Upper lobe of left lung (tissue), 6 donors: ENCODE data around the gene AKR1C1. TPM values are rescaled to one million over a fixed set of nuclear protein-coding genes. Genes with fewer than 3 reads are reported as not detected.
"Not testable (repeated sequence)": the region's sequence is repeated elsewhere in the genome, so short reads cannot be mapped to it uniquely, and the experiment has no call there.

Experiments
- ATAC-seq, 2 donors: fragments of 200-7000 bp; cut with Tn5 transposase; one replicate each; pipeline ENCODE4 v1.9.1; 2022; ENCODE audit warnings: mild to moderate bottlenecking in 2 of 2, moderate library complexity in 2 of 2; ENCODE audit not compliant: low FRiP score in 2 of 2
- DNase-seq, 2 donors: peaks; one replicate each; pipeline ENCODE4 v3.0.0-alpha.2; 2019 to 2020
- H3K27ac ChIP-seq, 4 donors: fragments of 200-600 bp; sonication (generic); one replicate each; pipeline ENCODE4 v1.5.1; 2016 to 2019
- H3K27me3 ChIP-seq, 4 donors: fragments of 200-600 bp; sonication (generic); one replicate each; pipeline ENCODE4 v1.5.1; 2017 to 2019
- H3K36me3 ChIP-seq, 4 donors: fragments of 200-600 bp; sonication (generic); one replicate each; pipeline ENCODE4 v1.5.1; 2016 to 2019
- H3K4me1 ChIP-seq, 4 donors: fragments of 200-600 bp; sonication (generic); one replicate each; pipeline ENCODE4 v1.5.1; 2018 to 2019
- H3K4me3 ChIP-seq, 4 donors: fragments of 200-600 bp; sonication (generic); one replicate each; pipeline ENCODE4 v1.5.1; 2017 to 2019; ENCODE audit warnings: mild to moderate bottlenecking in 2 of 4, moderate library complexity in 1 of 4
- H3K9me3 ChIP-seq, 4 donors: fragments of 200-600 bp; sonication (generic); one replicate each; pipeline ENCODE4 v1.5.1; 2018 to 2019
- EP300 ChIP-seq, 4 donors: sonication (generic); formaldehyde crosslinking; IDR thresholded peaks; one replicate each; pipeline ENCODE4 v1.5.1; 2017; ENCODE audit warnings: antibody characterized with exemption in 4 of 4, control low read depth in 2 of 4
- POLR2A ChIP-seq, 4 donors: fragments of 450-650 bp; IDR thresholded peaks; one replicate each; pipeline ENCODE4 v1.5.1; 2016 to 2017; ENCODE audit warnings: antibody characterized with exemption in 4 of 4, mild to moderate bottlenecking in 2 of 4
- POLR2AphosphoS5 ChIP-seq, 2 donors: sonication (generic); formaldehyde crosslinking; IDR thresholded peaks; one replicate each; pipeline ENCODE4 v1.5.1; 2017; ENCODE audit warnings: antibody characterized with exemption in 2 of 2
- WGBS, 2 donors: methylation state at CpG; one replicate each; pipeline ENCODE4 v1.1.5; 2017 to 2018; 5-methylcytosine and 5-hydroxymethylcytosine counted together
- total RNA-seq, 6 donors: library from RNA; depleted of rRNA in 4 of 6; stranded (reverse); fragments of >200 nt in 4 of 6; gene quantifications; one replicate each; pipeline versions ENCODE4 v1.1.0 to v1.2.1, GENCODE V29; 2016 to 2021
- donor health status: DM: no; HTN: no; CAD: no; lungs with moderate emphysema.
- donor health status: DM: no; HTN: yes; CAD: no; lungs with severe emphysema.

Gene AKR1C1
- total RNA-seq, 6 donors from 2014 or later: 38.2 to 103 (median 44.3) TPM

GRCh38 chr10:4953405-4953804 lies 9.8 kb upstream of the AKR1C1 start:
- Histone ChIP-seq H3K36me3 (no peaks in the 10 kb centered on the region), H3K27me3 (no peaks in the 10 kb centered on the region), H3K9me3 (no peaks in the 10 kb centered on the region), H3K27ac (no peak overlapping the region), H3K4me1 (peaks cover 4 to 11% (median 8%) of the 10 kb centered on the region in 4 donors), H3K4me3 (no peak overlapping the region)
- TF ChIP-seq EP300 (IDR thresholded peaks at IDR 0.05) (no peak), POLR2A (IDR thresholded peaks at IDR 0.05) (no peak), POLR2AphosphoS5 (IDR thresholded peaks at IDR 0.05) (no peak)
- DNase-seq (no peak), ATAC-seq (no peak)

- H3K4me1 ChIP-seq, DNase-seq, H3K4me3 ChIP-seq, H3K27me3 ChIP-seq, H3K36me3 ChIP-seq, H3K9me3 ChIP-seq, H3K27ac ChIP-seq: not testable (repeated sequence)
- 90% methylated on average over 2 to 4 of the region's 7 CpGs for WGBS, 2 donors
- ATAC-seq: peak in 1 of 2 donors; percentile 22
These were observed 7.1 kb upstream of the AKR1C1 start for GRCh38 chr10:4956088-4956487.

- not testable (repeated sequence) for H3K4me3 ChIP-seq, H3K4me1 ChIP-seq, H3K27ac ChIP-seq, H3K9me3 ChIP-seq, ATAC-seq, H3K36me3 ChIP-seq, DNase-seq, H3K27me3 ChIP-seq
- WGBS, 2 donors: 62 to 69% methylated on average over 5 of the region's 5 CpGs
These were observed 6.1 kb upstream of the AKR1C1 start for GRCh38 chr10:4956955-4957645.

GRCh38 chr10:4961558-4961957 lies 1.7 kb upstream of the AKR1C1 start:
- not testable (repeated sequence) for H3K27me3 ChIP-seq, ATAC-seq, H3K4me1 ChIP-seq, DNase-seq, H3K36me3 ChIP-seq, H3K4me3 ChIP-seq, H3K27ac ChIP-seq, H3K9me3 ChIP-seq
- WGBS, 2 donors: 93 to 95% methylated on average over 11 of the region's 11 CpGs

GRCh38 chr10:4962308-4962707 lies 907 bp upstream of the AKR1C1 start:
- not testable (repeated sequence) for H3K9me3 ChIP-seq, ATAC-seq, DNase-seq, H3K27me3 ChIP-seq, H3K4me1 ChIP-seq, H3K4me3 ChIP-seq, H3K36me3 ChIP-seq, H3K27ac ChIP-seq
- WGBS, 2 donors: 55 to 67% methylated on average over 1 of the region's 1 CpG

GRCh38 chr10:4963815-4964154 lies 570 bp downstream of the AKR1C1 start:
- not testable (repeated sequence) for H3K9me3 ChIP-seq, H3K36me3 ChIP-seq, H3K4me1 ChIP-seq, DNase-seq, H3K27me3 ChIP-seq
- Histone ChIP-seq H3K4me3 (peak overlapping the region in 3 of 4 donors; percentile 21 to 38 (median 36)), H3K27ac (peak overlapping the region in 1 of 4 donors; percentile 32)
- ATAC-seq: peak in 1 of 2 donors; percentile 56
- 48 to 77% methylated on average over 3 to 4 of the region's 4 CpGs for WGBS, 2 donors

GRCh38 chr10:4965763-4966162 lies 2.5 kb downstream of the AKR1C1 start:
- 92 to 98% methylated on average over 4 of the region's 4 CpGs for WGBS, 2 donors
- DNase-seq, ATAC-seq, H3K4me1 ChIP-seq, H3K9me3 ChIP-seq, H3K27ac ChIP-seq, H3K27me3 ChIP-seq: not testable (repeated sequence)
- peaks cover 0 to 11% (median 1%) of the 10 kb centered on the region in 4 donors for H3K36me3 ChIP-seq
- peak overlapping the region in 1 of 4 donors; percentile 38 for H3K4me3 ChIP-seq

GRCh38 chr10:4967189-4967588 lies 4.0 kb downstream of the AKR1C1 start:
- not testable (repeated sequence) for H3K27ac ChIP-seq, ATAC-seq, DNase-seq, H3K4me3 ChIP-seq, H3K4me1 ChIP-seq, H3K9me3 ChIP-seq, H3K27me3 ChIP-seq
- H3K36me3 ChIP-seq: peaks cover 0 to 11% (median 1%) of the 10 kb centered on the region in 4 donors
- 90 to 100% methylated on average over 2 to 3 of the region's 3 CpGs for WGBS, 2 donors

- not testable (repeated sequence) for H3K4me1 ChIP-seq, ATAC-seq, H3K4me3 ChIP-seq, H3K9me3 ChIP-seq, DNase-seq, H3K27ac ChIP-seq, H3K27me3 ChIP-seq
- 91 to 95% methylated on average over 3 of the region's 3 CpGs for WGBS, 2 donors
- H3K36me3 ChIP-seq: peaks cover 0 to 11% (median 1%) of the 10 kb centered on the region in 4 donors
These were observed 6.1 kb downstream of the AKR1C1 start for GRCh38 chr10:4969289-4969688.

GRCh38 chr10:4970362-4970761 lies 7.1 kb downstream of the AKR1C1 start:
- not testable (repeated sequence) for H3K9me3 ChIP-seq, DNase-seq, ATAC-seq, H3K27me3 ChIP-seq, H3K4me3 ChIP-seq, H3K4me1 ChIP-seq, H3K27ac ChIP-seq
- 93 to 100% methylated on average over 2 of the region's 2 CpGs for WGBS, 2 donors
- peaks cover 0 to 11% (median 1%) of the 10 kb centered on the region in 4 donors for H3K36me3 ChIP-seq

- WGBS, 2 donors: 95 to 97% methylated on average over 3 to 14 of the region's 18 CpGs
- not testable (repeated sequence) for H3K27ac ChIP-seq, H3K4me3 ChIP-seq, H3K9me3 ChIP-seq, DNase-seq, H3K4me1 ChIP-seq, H3K27me3 ChIP-seq
- H3K36me3 ChIP-seq: peaks cover 0 to 11% (median 1%) of the 10 kb centered on the region in 4 donors
- peak in 1 of 2 donors; percentile 34 for ATAC-seq
These were observed 9.3 kb downstream of the AKR1C1 start for GRCh38 chr10:4972369-4973142.

GRCh38 chr10:4973294-4973693 lies 10.1 kb downstream of the AKR1C1 start:
- H3K27me3 ChIP-seq, H3K4me1 ChIP-seq, H3K4me3 ChIP-seq, H3K27ac ChIP-seq, H3K9me3 ChIP-seq, DNase-seq: not testable (repeated sequence)
- 86 to 100% methylated on average over 1 of the region's 1 CpG for WGBS, 2 donors
- peak in 1 of 2 donors; percentile 21 for ATAC-seq
- peaks cover 0 to 11% (median 1%) of the 10 kb centered on the region in 4 donors for H3K36me3 ChIP-seq

- H3K4me3 ChIP-seq, DNase-seq, H3K27me3 ChIP-seq, H3K36me3 ChIP-seq, ATAC-seq, H3K4me1 ChIP-seq, H3K27ac ChIP-seq, H3K9me3 ChIP-seq: not testable (repeated sequence)
These were observed 11.2 kb downstream of the AKR1C1 start for GRCh38 chr10:4974400-4974799.
